Adrenal gland (tissue), 5 donors: ENCODE data around the gene DNAJC5.

ENCODE experiments used
- POLR2A ChIP-seq, 2 donors: fragments of 450-650 bp; IDR thresholded peaks; one replicate each; pipeline ENCODE4 v1.6.1; 2017; ENCODE audit warnings: antibody characterized with exemption in 2 of 2, mild to moderate bottlenecking in 2 of 2, moderate library complexity in 1 of 2
- TF ChIP-seq, protein P1 (sequence below), 6 experiments: fragments of 450-650 bp in 4 of 6; fragments of 200-600 bp in 2 of 6; sonication (generic) in 1 of 6; IDR thresholded peaks; 1 replicate in 5 of 6; 2 replicates in 1 of 6; pipeline versions ENCODE4 v1.5.1 to v1.8.0; 2016 to 2021; ENCODE audit warnings: antibody characterized with exemption in 6 of 6, mild to moderate bottlenecking in 2 of 6, moderate library complexity in 1 of 6
- donor health status: DM: no; HTN: no; CAD: no.

DNA sequence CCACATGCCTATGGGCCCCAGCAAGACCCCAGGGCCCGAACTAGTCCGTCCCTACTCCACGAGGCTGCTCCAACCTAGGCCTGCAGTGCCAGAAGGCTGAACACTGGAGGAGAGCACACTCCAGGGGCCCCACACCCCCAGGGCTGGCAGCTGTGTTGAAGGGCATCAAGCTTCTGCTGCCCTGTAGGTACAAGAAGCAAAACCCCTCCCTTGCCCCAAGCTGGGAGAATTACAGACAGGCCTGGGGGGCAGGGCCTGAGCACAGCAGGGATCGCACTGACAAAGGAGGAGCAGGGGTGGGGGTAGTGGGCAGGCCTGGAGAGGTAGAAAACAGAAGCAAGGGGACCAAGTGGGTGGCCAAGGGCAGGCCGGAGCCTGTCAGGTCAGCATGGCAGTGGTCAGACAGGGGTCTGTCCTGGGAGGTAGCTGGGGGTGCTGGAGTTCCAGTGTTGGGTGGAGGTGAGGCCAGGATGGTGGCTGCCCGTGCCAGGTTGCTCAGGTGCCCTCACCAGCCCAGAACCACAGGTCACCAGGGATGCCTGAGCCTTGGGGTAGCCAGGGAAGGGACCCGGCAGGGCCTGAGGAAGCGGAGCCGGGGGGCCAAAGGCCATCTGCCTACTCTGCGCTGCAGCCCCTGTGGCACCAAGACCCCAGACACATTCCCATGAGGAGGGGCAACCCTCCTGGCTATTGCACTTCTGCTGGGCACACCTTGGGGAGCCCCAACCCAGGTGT lies 64.2 kb downstream of the DNAJC5 start:
- TF ChIP-seq, protein P1, sequence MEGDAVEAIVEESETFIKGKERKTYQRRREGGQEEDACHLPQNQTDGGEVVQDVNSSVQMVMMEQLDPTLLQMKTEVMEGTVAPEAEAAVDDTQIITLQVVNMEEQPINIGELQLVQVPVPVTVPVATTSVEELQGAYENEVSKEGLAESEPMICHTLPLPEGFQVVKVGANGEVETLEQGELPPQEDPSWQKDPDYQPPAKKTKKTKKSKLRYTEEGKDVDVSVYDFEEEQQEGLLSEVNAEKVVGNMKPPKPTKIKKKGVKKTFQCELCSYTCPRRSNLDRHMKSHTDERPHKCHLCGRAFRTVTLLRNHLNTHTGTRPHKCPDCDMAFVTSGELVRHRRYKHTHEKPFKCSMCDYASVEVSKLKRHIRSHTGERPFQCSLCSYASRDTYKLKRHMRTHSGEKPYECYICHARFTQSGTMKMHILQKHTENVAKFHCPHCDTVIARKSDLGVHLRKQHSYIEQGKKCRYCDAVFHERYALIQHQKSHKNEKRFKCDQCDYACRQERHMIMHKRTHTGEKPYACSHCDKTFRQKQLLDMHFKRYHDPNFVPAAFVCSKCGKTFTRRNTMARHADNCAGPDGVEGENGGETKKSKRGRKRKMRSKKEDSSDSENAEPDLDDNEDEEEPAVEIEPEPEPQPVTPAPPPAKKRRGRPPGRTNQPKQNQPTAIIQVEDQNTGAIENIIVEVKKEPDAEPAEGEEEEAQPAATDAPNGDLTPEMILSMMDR (IDR thresholded peaks at IDR 0.05), result no peak
- TF ChIP-seq POLR2A (IDR thresholded peaks at IDR 0.05), result no peak
